ENCODE results near the gene DNM3.

The DNM3 gene

DNA sequence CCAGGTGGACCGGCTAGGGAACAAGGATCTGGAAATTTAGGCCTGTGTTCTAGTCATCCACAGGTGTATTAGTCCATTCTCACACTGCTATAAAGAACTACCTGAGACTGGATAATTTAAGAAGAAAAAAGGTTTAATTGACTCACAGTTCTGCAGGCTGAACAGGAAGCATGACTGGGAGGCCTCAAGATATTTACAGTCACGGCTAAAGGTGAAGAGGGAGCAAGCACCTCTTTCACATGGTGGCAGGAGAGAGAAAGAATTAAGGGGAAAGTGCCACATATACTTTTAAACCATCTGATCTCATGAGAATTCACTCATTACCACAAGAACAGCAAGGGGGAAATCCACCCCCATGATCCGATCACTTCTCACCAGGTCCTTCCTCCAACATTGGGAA lies 404.5 kb downstream of the DNM3 start:
- TF ChIP-seq, protein P1, sequence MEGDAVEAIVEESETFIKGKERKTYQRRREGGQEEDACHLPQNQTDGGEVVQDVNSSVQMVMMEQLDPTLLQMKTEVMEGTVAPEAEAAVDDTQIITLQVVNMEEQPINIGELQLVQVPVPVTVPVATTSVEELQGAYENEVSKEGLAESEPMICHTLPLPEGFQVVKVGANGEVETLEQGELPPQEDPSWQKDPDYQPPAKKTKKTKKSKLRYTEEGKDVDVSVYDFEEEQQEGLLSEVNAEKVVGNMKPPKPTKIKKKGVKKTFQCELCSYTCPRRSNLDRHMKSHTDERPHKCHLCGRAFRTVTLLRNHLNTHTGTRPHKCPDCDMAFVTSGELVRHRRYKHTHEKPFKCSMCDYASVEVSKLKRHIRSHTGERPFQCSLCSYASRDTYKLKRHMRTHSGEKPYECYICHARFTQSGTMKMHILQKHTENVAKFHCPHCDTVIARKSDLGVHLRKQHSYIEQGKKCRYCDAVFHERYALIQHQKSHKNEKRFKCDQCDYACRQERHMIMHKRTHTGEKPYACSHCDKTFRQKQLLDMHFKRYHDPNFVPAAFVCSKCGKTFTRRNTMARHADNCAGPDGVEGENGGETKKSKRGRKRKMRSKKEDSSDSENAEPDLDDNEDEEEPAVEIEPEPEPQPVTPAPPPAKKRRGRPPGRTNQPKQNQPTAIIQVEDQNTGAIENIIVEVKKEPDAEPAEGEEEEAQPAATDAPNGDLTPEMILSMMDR (IDR thresholded peaks at IDR 0.05; ENCODE audit: unreplicated experiment in 3 of 3) = no peak
- H3K36me3 Mint-ChIP-seq (ENCODE audit: low read depth) = no peaks in the 10 kb centered on the region
- peaks cover 2% of the 10 kb centered on the region for H3K9me3 Mint-ChIP-seq
- H3K4me1 Mint-ChIP-seq = peaks cover 38% of the 10 kb centered on the region
- H3K27ac Mint-ChIP-seq = peak overlapping the region; percentile 67 to 89 (median 82)
- H3K27me3 Mint-ChIP-seq (ENCODE audit: low read depth) = no peaks in the 10 kb centered on the region
- H3K4me3 Mint-ChIP-seq = no peak overlapping the region

DNA sequence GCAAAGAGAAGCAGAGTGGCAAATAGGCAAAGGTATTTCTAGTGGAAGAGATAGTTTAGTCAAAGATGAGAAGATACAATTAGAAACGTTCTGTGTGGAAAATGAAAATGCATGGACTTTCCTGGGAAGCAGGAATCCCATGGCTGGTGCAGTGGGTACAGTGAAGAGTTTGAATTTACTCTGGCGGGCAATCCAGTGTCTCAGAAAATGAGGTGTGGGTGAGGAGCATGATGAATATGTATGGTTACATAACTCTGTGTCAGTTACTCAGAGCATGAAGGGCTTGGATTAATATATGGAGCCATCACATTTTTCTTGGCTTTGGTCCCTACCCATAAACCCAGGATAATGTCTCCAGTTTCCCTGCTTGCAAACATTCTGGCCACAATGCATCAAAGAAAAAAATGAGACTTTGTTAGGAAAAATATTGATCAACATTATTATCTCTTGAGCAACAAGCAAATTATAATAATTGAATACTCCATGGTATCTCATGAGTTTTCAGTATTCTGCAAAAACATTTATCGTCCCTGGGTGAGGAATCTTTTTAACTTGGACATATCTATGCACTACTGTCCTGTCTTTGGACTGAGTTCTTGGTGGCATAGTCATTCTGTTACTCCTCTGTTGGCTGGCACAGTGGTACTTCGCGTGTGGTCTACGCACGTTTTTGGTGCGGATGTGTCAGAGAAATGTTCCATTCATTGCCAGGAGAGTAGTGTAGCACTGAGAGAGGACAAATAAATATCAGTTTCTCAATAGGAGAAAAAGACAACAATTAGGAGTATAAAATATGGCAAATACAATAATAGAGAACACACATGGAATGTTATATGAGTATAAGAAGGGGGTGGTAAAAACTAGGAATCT lies 405.5 kb downstream of the DNM3 start:
- Mint-ChIP-seq H3K27me3 (ENCODE audit: low read depth) (no peaks in the 10 kb centered on the region), H3K36me3 (ENCODE audit: low read depth) (no peaks in the 10 kb centered on the region), H3K9me3 (peaks cover 2% of the 10 kb centered on the region), H3K27ac (peak overlapping the region; percentile 67 to 89 (median 82)), H3K4me1 (peaks cover 35% of the 10 kb centered on the region), H3K4me3 (no peak overlapping the region)
- TF ChIP-seq, protein P1 (IDR thresholded peaks at IDR 0.05; ENCODE audit: unreplicated experiment in 3 of 3) = no peak

DNA sequence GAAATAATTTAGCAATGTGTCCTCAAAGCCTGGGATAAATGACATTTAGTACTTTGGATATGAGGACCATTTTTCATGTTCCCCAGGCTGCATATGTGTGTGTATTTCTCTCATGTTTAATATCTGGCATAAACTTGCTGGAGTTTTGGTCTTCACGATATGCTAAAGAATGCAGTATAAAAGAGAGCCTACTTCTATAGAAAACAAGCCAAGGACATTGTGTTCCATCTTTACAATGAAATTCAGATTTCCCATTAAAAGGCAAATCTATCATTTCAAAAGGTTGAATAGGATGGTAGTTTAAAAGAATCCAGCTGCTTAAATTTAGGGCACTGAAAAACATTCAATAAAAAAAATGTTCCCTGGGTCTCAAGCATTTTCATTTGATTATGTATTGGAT lies 410.2 kb downstream of the DNM3 start:
- Mint-ChIP-seq H3K9me3 (peaks cover 2% of the 10 kb centered on the region), H3K4me1 (peaks cover 42% of the 10 kb centered on the region), H3K36me3 (ENCODE audit: low read depth) (no peaks in the 10 kb centered on the region), H3K27ac (peak overlapping the region; percentile 71 to 85 (median 82)), H3K27me3 (ENCODE audit: low read depth) (no peaks in the 10 kb centered on the region), H3K4me3 (no peak overlapping the region)
- TF ChIP-seq, protein P1 (IDR thresholded peaks at IDR 0.05; ENCODE audit: unreplicated experiment in 3 of 3) = no peak

DNA sequence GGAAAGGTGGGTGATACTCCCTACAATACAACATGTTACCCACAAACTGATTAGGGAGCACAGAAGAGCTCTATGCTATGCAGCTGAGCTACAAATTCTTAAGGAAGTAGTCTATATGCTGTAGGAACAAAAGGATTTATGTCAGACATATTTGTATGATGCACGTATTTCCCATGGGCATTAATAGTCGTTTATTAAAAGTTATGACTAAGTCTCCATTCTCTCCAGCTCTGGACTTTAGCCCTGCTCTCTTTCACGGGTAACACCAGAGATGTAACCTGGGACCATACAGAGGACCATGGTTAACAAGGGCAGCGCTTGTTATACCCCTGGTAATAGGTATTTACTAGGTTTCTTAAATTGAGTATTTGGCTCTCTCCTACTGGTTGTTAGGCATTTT lies 411.0 kb downstream of the DNM3 start:
- TF ChIP-seq, protein P1 (IDR thresholded peaks at IDR 0.05; ENCODE audit: unreplicated experiment in 3 of 3) = no peak
- Mint-ChIP-seq H3K27me3 (ENCODE audit: low read depth) (no peaks in the 10 kb centered on the region), H3K9me3 (peaks cover 2% of the 10 kb centered on the region), H3K36me3 (ENCODE audit: low read depth) (no peaks in the 10 kb centered on the region), H3K4me3 (no peak overlapping the region), H3K4me1 (peaks cover 34% of the 10 kb centered on the region), H3K27ac (peak overlapping the region; percentile 71 to 91 (median 71))

DNA sequence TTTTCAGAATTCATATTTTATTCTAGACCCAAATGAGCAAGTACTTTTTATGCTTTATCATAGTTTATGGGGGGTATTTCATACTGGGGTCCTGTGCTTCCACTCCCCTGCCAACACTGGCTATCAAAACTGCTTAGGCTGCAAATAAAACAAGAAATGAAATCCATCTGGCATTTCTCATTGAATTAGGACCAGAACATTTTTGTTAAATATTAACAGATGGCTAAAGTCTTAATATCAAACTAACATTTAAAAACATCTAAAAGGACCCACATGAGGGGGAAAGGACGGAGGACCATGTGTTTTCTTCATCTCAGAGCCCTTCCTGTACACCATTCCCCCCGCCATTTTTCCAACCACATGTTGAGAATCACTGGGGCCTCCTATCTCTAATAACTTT lies 411.7 kb downstream of the DNM3 start:
- no peaks in the 10 kb centered on the region for H3K36me3 Mint-ChIP-seq (ENCODE audit: low read depth)
- H3K4me1 Mint-ChIP-seq = peaks cover 34% of the 10 kb centered on the region
- no peak overlapping the region for H3K4me3 Mint-ChIP-seq
- H3K27me3 Mint-ChIP-seq (ENCODE audit: low read depth) = no peaks in the 10 kb centered on the region
- TF ChIP-seq, protein P1 (IDR thresholded peaks at IDR 0.05; ENCODE audit: unreplicated experiment in 3 of 3) = no peak
- H3K27ac Mint-ChIP-seq = peak overlapping the region in 2 of 3 experiments; percentile 71
- H3K9me3 Mint-ChIP-seq = peaks cover 2% of the 10 kb centered on the region
